Measurements from ENCODE around the gene IRF7.

IRF7 gene

DNA sequence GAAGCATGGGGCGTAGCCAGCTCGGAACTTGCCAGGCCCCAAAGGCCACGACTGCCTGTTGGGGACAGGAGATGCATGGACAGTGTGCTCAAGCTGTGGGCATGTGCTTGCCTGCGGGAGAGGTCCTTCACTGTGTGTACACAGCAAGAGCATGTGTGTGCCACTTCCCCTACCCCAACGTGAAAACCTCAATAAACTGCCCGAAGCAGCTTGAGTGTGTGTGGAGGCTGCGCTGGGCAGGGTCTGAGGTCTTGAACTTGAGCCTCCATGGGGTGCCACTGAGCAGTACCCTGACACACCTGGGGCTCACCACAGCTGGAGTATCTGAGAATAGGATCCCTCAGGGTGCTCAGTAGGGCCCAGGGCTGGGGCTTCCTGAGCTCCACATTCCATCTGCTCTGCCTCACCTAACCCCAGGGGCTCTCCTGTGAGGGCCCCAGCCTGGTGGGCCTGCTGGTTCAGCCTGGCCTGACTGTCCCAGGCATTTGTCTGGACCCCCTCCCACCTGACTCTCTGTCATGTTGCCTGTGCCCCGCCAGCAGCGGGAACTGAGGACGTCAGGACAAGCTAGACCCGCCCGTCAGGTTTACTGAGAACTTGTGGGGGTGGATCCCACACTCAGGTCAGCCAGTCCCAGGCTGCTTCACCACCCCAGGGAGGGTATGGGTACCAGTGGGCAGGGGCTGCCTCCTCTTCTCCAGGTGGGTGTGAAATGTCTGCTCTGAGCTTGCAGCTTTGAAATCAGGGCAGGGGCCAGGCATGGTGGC, 51.8 kb downstream of the IRF7 start:
- no peak for DNase-seq (ENCODE audit: low read depth)

DNA sequence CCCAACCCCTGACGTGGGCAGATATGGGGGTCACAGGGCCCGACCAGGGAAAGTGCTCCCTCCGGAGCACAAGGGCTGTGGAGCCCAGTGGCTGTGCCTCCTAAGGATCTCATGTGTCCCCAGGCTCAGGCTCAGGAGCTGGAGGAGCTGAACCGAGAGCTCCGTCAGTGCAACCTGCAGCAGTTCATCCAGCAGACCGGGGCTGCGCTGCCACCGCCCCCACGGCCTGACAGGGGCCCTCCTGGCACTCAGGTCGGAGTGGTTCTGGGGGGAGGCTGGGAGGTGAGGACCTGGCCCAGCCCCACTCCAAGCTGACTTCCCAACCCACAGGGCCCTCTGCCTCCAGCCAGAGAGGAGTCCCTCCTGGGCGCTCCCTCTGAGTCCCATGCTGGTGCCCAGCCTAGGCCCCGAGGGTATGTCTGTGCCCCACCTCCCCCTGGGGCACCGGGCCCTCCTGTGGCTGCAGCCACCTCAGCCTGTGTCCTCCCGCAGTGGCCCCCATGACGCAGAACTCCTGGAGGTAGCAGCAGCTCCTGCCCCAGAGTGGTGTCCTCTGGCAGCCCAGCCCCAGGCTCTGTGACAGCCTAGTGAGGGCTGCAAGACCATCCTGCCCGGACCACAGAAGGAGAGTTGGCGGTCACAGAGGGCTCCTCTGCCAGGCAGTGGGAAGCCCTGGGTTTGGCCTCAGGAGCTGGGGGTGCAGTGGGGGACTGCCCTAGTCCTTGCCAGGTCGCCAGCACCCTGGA, 52.5 kb downstream of the IRF7 start:
- DNase-seq (ENCODE audit: low read depth): no peak
